H1 (cell line): ENCODE results near the gene TRIM65. TPM values are rescaled to one million over a fixed set of nuclear protein-coding genes. Genes with fewer than 3 reads are reported as not detected.

ENCODE experiments used
- CTCF ChIP-seq, 3 experiments: IDR thresholded peaks; 1 replicate in 2 of 3; 2 replicates in 1 of 3; pipeline versions ENCODE4 v1.5.1 to v1.6.1; 2011; ENCODE audit warnings: low read length in 3 of 3, mild to moderate bottlenecking in 3 of 3, inconsistent platforms in 2 of 3, low read depth in 1 of 3, moderate library complexity in 1 of 3; ENCODE audit not compliant: insufficient read depth in 1 of 3; ENCODE audit errors: control extremely low read depth in 1 of 3
- JUN ChIP-seq: IDR thresholded peaks from 2 replicates; pipeline ENCODE4 v1.6.1; 2011; ENCODE audit warnings: low read depth, mild to moderate bottlenecking, improper control_type of control experiment, low read length
- polyA plus RNA-seq, 7 experiments: library from polyadenylated mRNA; depleted of rRNA in 3 of 7; stranded (reverse) in 5 of 7; unstranded in 2 of 7; fragments of >200 nt in 5 of 7; fragments of 200-250 nt in 2 of 7; gene quantifications; 1 replicate in 5 of 7; 2 replicates in 1 of 7; 4 replicates in 1 of 7; pipeline versions ENCODE4 v1.2.1 to v1.2.3, GENCODE V29; 2011 to 2013; ENCODE audit warnings: missing spikeins in 2 of 7, mixed read lengths in 2 of 7
- total RNA-seq: library from RNA; stranded (reverse); fragmentation: NEBNext Ultra II Directional; extraction: Animal tissue kit (Norgen Biotek cat#: 25700); gene quantifications from 2 replicates; pipeline ENCODE4 v1.2.1, GENCODE V29; 2021

TRIM65 gene
- total and polyA plus RNA-seq, 2 of the 8 experiments (the other 6 are each of a cell fraction or from before 2014, with no cell fraction given) = 21.2 to 48.6 TPM

- TF ChIP-seq CTCF (IDR thresholded peaks at IDR 0.05; ENCODE audit: control extremely low read depth in 1 of 3, insufficient read depth in 1 of 3, low read depth in 1 of 3, low read length in 3 of 3) (no peak), JUN (no peak)
These were observed 11.4 kb upstream of the TRIM65 start (continued) for GRCh38 chr17:75908201-75908600.
